ENCODE data around the gene GABBR1.

GRCh38 chr6:29626948-29627754 lies 5.8 kb downstream of the GABBR1 start:
- TF ChIP-seq POLR2AphosphoS5 (IDR thresholded peaks at IDR 0.05; ENCODE audit: low read depth, low read length), result no peak
- no peak for TF ChIP-seq POLR2A (IDR thresholded peaks at IDR 0.05; ENCODE audit: low read depth, low read length)

All from GM12892 (cell line).